HepG2 (cell line): ENCODE results near the gene IGF2BP1. TPM values are rescaled to one million over a fixed set of nuclear protein-coding genes. Genes with fewer than 3 reads are reported as not detected.
A peak's percentile ranks its signal among the peaks of the same experiment; 100 is the strongest.

Experiments
- ASH2L ChIP-seq: fragments of 300-600, 200-600 bp; sonication (generic); IDR thresholded peaks from 2 replicates; pipeline ENCODE4 v1.7.0; 2017; ENCODE audit warnings: low read depth, mild to moderate bottlenecking, moderate library complexity, mixed read lengths, low read length; ENCODE audit not compliant: insufficient read length
- EED ChIP-seq: sonication (generic); formaldehyde crosslinking; IDR thresholded peaks from 2 replicates; pipeline ENCODE4 v1.5.0; 2020; ENCODE audit warnings: mild to moderate bottlenecking, missing genetic modification reagents
- ETV5 ChIP-seq: IDR thresholded peaks from 2 replicates; pipeline ENCODE4 v1.6.1; 2018; ENCODE audit warnings: missing biosample characterization, missing genetic modification reagents, inconsistent platforms, borderline replicate concordance
- LBX2 ChIP-seq: sonication (generic); formaldehyde crosslinking; IDR thresholded peaks from 2 replicates; pipeline ENCODE4 v1.5.0; 2020; ENCODE audit warnings: missing genetic modification reagents, mild to moderate bottlenecking, borderline replicate concordance
- MIER3 ChIP-seq: IDR thresholded peaks from 2 replicates; pipeline ENCODE4 v1.6.1; 2016; ENCODE audit warnings: missing compliant biosample characterization, borderline replicate concordance
- MTA3 ChIP-seq: sonication (generic); formaldehyde crosslinking; IDR thresholded peaks from 2 replicates; pipeline ENCODE4 v1.4.0; 2020; ENCODE audit warnings: missing genetic modification reagents
- RNF219 ChIP-seq: sonication (generic); formaldehyde crosslinking; IDR thresholded peaks from 2 replicates; pipeline ENCODE4 v1.5.0; 2020; ENCODE audit warnings: mild to moderate bottlenecking, missing genetic modification reagents
- SATB2 ChIP-seq: sonication (generic); formaldehyde crosslinking; IDR thresholded peaks from 2 replicates; pipeline ENCODE4 v1.5.0; 2020; ENCODE audit warnings: missing genetic modification reagents
- SYNCRIP ChIP-seq: fragments of 200-400 bp; formaldehyde crosslinking; IDR thresholded peaks from 2 replicates; pipeline ENCODE4 v1.6.1; 2018; ENCODE audit warnings: mild to moderate bottlenecking, low read depth, low read length; ENCODE audit not compliant: insufficient read depth
- TEAD2 ChIP-seq: sonication (generic); formaldehyde crosslinking; IDR thresholded peaks from 2 replicates; pipeline ENCODE4 v1.9.0; 2021; ENCODE audit warnings: missing genetic modification reagents
- THAP7 ChIP-seq: sonication (generic); formaldehyde crosslinking; IDR thresholded peaks from 2 replicates; pipeline ENCODE4 v1.8.1; 2023; ENCODE audit warnings: mild to moderate bottlenecking, missing genetic modification reagents
- TP53 ChIP-seq: sonication (generic); formaldehyde crosslinking; conservative IDR thresholded peaks from 2 replicates; pipeline ENCODE4 v1.4.0; 2020; ENCODE audit warnings: missing genetic modification reagents
- WIZ ChIP-seq: sonication (generic); formaldehyde crosslinking; IDR thresholded peaks from 2 replicates; pipeline ENCODE4 v1.5.1; 2020; ENCODE audit warnings: mild to moderate bottlenecking, missing genetic modification reagents
- ZFP91 ChIP-seq: sonication (generic); formaldehyde crosslinking; IDR thresholded peaks from 2 replicates; pipeline ENCODE4 v1.9.0; 2022; ENCODE audit warnings: missing genetic modification reagents, mild to moderate bottlenecking, borderline replicate concordance
- ZNF124 ChIP-seq: sonication (generic); formaldehyde crosslinking; IDR thresholded peaks from 2 replicates; pipeline ENCODE4 v1.4.0; 2020; ENCODE audit warnings: missing genetic modification reagents
- ZNF17 ChIP-seq: sonication (generic); formaldehyde crosslinking; IDR thresholded peaks from 2 replicates; pipeline ENCODE4 v1.5.0; 2020; ENCODE audit warnings: mild to moderate bottlenecking, missing genetic modification reagents
- ZNF225 ChIP-seq: sonication (generic); formaldehyde crosslinking; IDR thresholded peaks from 2 replicates; pipeline ENCODE4 v1.4.0; 2020; ENCODE audit warnings: mild to moderate bottlenecking, missing genetic modification reagents
- ZNF343 ChIP-seq: sonication (generic); formaldehyde crosslinking; IDR thresholded peaks from 2 replicates; pipeline ENCODE4 v1.4.0; 2020; ENCODE audit warnings: mild to moderate bottlenecking, missing genetic modification reagents
- ZNF773 ChIP-seq: sonication (generic); formaldehyde crosslinking; IDR thresholded peaks from 2 replicates; pipeline ENCODE4 v1.4.0; 2020; ENCODE audit warnings: missing genetic modification reagents, borderline replicate concordance
- ZNF780A ChIP-seq: sonication (generic); formaldehyde crosslinking; IDR thresholded peaks from 2 replicates; pipeline ENCODE4 v1.8.0; 2022; ENCODE audit warnings: mild to moderate bottlenecking, missing genetic modification reagents, moderate library complexity
- ZNF781 ChIP-seq: sonication (generic); formaldehyde crosslinking; IDR thresholded peaks from 2 replicates; pipeline ENCODE4 v1.5.1; 2020; ENCODE audit warnings: borderline replicate concordance, mild to moderate bottlenecking, missing genetic modification reagents; ENCODE audit errors: not compliant biosample characterization
- polyA plus RNA-seq, 8 experiments: library from polyadenylated mRNA; depleted of rRNA in 3 of 8; stranded (reverse) in 7 of 8; unstranded in 1 of 8; fragments of >200 nt; fragmentation: Illumina TruSeq in 4 of 8; extraction: Trizol in 4 of 8; gene quantifications; 2 replicates each; pipeline versions ENCODE4 v1.2.1 to v1.2.3, GENCODE V29; 2011 to 2016; ENCODE audit warnings: low read depth in 4 of 8, missing spikeins in 1 of 8, mixed read lengths in 1 of 8; ENCODE audit not compliant: insufficient read depth in 1 of 8
- total RNA-seq, 5 experiments: library from RNA; depleted of rRNA; stranded (reverse); fragments of >200 nt; fragmentation: Illumina TruSeq; extraction: Trizol; gene quantifications; 2 replicates each; pipeline ENCODE4 v1.2.3, GENCODE V29; 2016; ENCODE audit warnings: low read depth in 1 of 5

IGF2BP1 gene
- total and polyA plus RNA-seq, 2 of the 13 experiments (the other 11 are each of a cell fraction or from before 2014, with no cell fraction given): 29.7 to 75.1 TPM

- TF ChIP-seq ZNF343 (CRISPR knock-in tag): no peak
- no peak for TF ChIP-seq MIER3 (CRISPR knock-in tag)
- peak; percentile 91 for TF ChIP-seq ASH2L
- TF ChIP-seq SATB2 (CRISPR knock-in tag): 0 out of 2 replicates have a peak, but pooled peaks have one; percentile 60
- 0 out of 2 replicates have a peak, but pooled peaks have one; percentile 16 for TF ChIP-seq RNF219 (CRISPR knock-in tag)
- TF ChIP-seq ZFP91 (CRISPR knock-in tag): no peak
- TF ChIP-seq ZNF225 (CRISPR knock-in tag): 0 out of 2 replicates have a peak, but pooled peaks have one; percentile 27
- TF ChIP-seq ZNF124 (CRISPR knock-in tag): peak; percentile 69; the same call in 1 of the 2 replicates
- peak; percentile 41; the same call in 1 of the 2 replicates for TF ChIP-seq LBX2 (CRISPR knock-in tag)
- no peak for TF ChIP-seq ETV5 (CRISPR knock-in tag)
- TF ChIP-seq THAP7: 0 out of 2 replicates have a peak, but pooled peaks have one; percentile 19
- TF ChIP-seq MTA3: 0 out of 2 replicates have a peak, but pooled peaks have one; percentile 10
- no peak for TF ChIP-seq TEAD2 (CRISPR knock-in tag)
- no peak for TF ChIP-seq TP53
- TF ChIP-seq ZNF773 (CRISPR knock-in tag): peak; percentile 29; the same call in 1 of the 2 replicates
- peak; percentile 55; the same call in 1 of the 2 replicates for TF ChIP-seq EED (CRISPR knock-in tag)
- no peak for TF ChIP-seq WIZ
- TF ChIP-seq ZNF780A (CRISPR knock-in tag): no peak
- TF ChIP-seq SYNCRIP: no peak
- TF ChIP-seq ZNF17 (CRISPR knock-in tag): peak; percentile 13; the same call in 1 of the 2 replicates
- TF ChIP-seq ZNF781: peak; percentile 3
Measured at GRCh38 chr17:48995304-48995973, 1.7 kb upstream of the IGF2BP1 start (continued).
